PFSK-1 (cell line): ENCODE data around the gene HDAC4.

Experiments used
- POLR2AphosphoS5 ChIP-seq: IDR thresholded peaks from 2 replicates; pipeline ENCODE4 v1.6.1; 2012; ENCODE audit warnings: low read depth, mild to moderate bottlenecking, control low read depth, low read length, moderate library complexity
- TAF1 ChIP-seq: IDR thresholded peaks from 2 replicates; pipeline ENCODE4 v1.6.1; 2012; ENCODE audit warnings: low read length, control low read depth, borderline replicate concordance; ENCODE audit not compliant: insufficient read depth
- TF ChIP-seq, protein P1 (sequence below), 2 experiments: IDR thresholded peaks; 2 replicates each; pipeline versions ENCODE4 v1.6.1 to v1.8.0; 2011 to 2012; ENCODE audit warnings: low read depth in 2 of 2, low read length in 2 of 2, control low read depth in 1 of 2, inconsistent platforms in 1 of 2, mild to moderate bottlenecking in 1 of 2, moderate library complexity in 1 of 2; ENCODE audit not compliant: insufficient read depth in 1 of 2

DNA sequence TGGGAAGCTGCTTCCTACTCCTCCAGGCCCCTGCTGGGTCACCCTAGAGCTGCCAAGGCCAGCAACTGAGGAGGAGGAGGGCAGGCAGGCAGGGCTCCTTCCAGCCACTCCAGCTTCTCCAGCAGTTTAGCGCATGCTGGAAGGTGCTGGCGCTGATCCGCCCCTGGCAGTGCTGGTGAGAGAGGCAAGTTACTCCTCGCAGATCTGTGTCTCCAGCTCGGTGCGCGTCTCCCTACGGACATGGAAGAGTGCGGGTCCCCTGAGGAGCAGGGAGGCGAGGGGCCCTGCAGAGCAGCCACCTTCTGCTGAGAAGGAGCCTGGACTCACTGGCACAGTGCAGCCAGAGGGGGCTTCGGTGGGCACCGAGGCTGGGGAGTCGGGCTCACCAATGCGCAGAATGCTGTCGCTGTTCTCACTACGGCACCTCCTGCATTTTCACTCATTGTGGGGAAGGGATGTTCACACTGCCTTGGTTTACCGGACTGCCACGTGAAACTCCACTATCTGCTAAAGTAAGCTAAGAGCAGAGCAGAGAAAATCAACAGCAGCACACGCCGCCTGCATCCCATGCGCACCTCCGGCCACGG is 206.0 kb downstream of the HDAC4 start:
- TF ChIP-seq POLR2AphosphoS5 (no peak), TAF1 (no peak)
- TF ChIP-seq, protein P1, sequence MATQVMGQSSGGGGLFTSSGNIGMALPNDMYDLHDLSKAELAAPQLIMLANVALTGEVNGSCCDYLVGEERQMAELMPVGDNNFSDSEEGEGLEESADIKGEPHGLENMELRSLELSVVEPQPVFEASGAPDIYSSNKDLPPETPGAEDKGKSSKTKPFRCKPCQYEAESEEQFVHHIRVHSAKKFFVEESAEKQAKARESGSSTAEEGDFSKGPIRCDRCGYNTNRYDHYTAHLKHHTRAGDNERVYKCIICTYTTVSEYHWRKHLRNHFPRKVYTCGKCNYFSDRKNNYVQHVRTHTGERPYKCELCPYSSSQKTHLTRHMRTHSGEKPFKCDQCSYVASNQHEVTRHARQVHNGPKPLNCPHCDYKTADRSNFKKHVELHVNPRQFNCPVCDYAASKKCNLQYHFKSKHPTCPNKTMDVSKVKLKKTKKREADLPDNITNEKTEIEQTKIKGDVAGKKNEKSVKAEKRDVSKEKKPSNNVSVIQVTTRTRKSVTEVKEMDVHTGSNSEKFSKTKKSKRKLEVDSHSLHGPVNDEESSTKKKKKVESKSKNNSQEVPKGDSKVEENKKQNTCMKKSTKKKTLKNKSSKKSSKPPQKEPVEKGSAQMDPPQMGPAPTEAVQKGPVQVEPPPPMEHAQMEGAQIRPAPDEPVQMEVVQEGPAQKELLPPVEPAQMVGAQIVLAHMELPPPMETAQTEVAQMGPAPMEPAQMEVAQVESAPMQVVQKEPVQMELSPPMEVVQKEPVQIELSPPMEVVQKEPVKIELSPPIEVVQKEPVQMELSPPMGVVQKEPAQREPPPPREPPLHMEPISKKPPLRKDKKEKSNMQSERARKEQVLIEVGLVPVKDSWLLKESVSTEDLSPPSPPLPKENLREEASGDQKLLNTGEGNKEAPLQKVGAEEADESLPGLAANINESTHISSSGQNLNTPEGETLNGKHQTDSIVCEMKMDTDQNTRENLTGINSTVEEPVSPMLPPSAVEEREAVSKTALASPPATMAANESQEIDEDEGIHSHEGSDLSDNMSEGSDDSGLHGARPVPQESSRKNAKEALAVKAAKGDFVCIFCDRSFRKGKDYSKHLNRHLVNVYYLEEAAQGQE (IDR thresholded peaks at IDR 0.05; ENCODE audit: insufficient read depth in 1 of 2, low read depth in 2 of 2, low read length in 2 of 2): no peak
